Trophoblast cell (in vitro differentiated cells and primary cell): ENCODE data around the gene RNF7.

Source experiments
- DNase-seq, 2 donors: peaks; one replicate each; pipeline ENCODE4 v3.0.0-alpha.2; 2016
- H2AFZ ChIP-seq: 2 replicates; pipeline ENCODE4 v1.6.1; 2013; ENCODE audit warnings: low read length, moderate library complexity, mild to moderate bottlenecking; ENCODE audit not compliant: insufficient read depth, poor library complexity
- H2AK5ac ChIP-seq: 2 replicates; pipeline ENCODE4 v1.6.1; 2013; ENCODE audit warnings: mild to moderate bottlenecking, low read length
- H2BK120ac ChIP-seq: 2 replicates; pipeline ENCODE4 v1.6.1; 2013; ENCODE audit warnings: low read length, mild to moderate bottlenecking, moderate library complexity; ENCODE audit not compliant: insufficient read depth, poor library complexity
- H2BK12ac ChIP-seq: 2 replicates; pipeline ENCODE4 v1.6.1; 2013; ENCODE audit warnings: mild to moderate bottlenecking, low read length, moderate library complexity
- H2BK5ac ChIP-seq: 2 replicates; pipeline ENCODE4 v1.6.1; 2013; ENCODE audit warnings: low read length, low read depth, moderate library complexity, mild to moderate bottlenecking; ENCODE audit not compliant: poor library complexity
- H3K14ac ChIP-seq: 2 replicates; pipeline ENCODE4 v1.6.1; 2013; ENCODE audit warnings: mild to moderate bottlenecking, low read length
- H3K18ac ChIP-seq: 2 replicates; pipeline ENCODE4 v1.6.1; 2013; ENCODE audit warnings: mild to moderate bottlenecking, low read length
- H3K23ac ChIP-seq: 2 replicates; pipeline ENCODE4 v1.6.1; 2013; ENCODE audit warnings: low read length
- H3K27ac ChIP-seq: 2 replicates; pipeline ENCODE4 v1.5.1; 2013; ENCODE audit warnings: low read depth, mild to moderate bottlenecking, inconsistent platforms, low read length, moderate library complexity
- H3K27me3 ChIP-seq: 2 replicates; pipeline ENCODE4 v1.6.1; 2013; ENCODE audit warnings: inconsistent platforms, mild to moderate bottlenecking, low read length, moderate library complexity; ENCODE audit not compliant: insufficient read depth
- H3K36me3 ChIP-seq, 2 experiments: 1 replicate in 1 of 2; 2 replicates in 1 of 2; pipeline ENCODE4 v1.6.1; 2013; ENCODE audit warnings: low read length in 2 of 2, mild to moderate bottlenecking in 2 of 2, moderate library complexity in 1 of 2; ENCODE audit not compliant: insufficient read depth in 2 of 2, control insufficient read depth in 1 of 2
- H3K4ac ChIP-seq: 2 replicates; pipeline ENCODE4 v1.6.1; 2013; ENCODE audit warnings: low read depth, mild to moderate bottlenecking, low read length, moderate library complexity
- H3K4me1 ChIP-seq, 2 experiments: 1 replicate in 1 of 2; 2 replicates in 1 of 2; pipeline ENCODE4 v1.6.1; 2013; ENCODE audit warnings: low read length in 2 of 2, mild to moderate bottlenecking in 2 of 2, moderate library complexity in 1 of 2; ENCODE audit not compliant: insufficient read depth in 2 of 2, control insufficient read depth in 1 of 2
- H3K4me2 ChIP-seq: 2 replicates; pipeline ENCODE4 v1.6.1; 2013; ENCODE audit warnings: inconsistent platforms, mild to moderate bottlenecking, low read length, moderate library complexity
- H3K4me3 ChIP-seq: 2 replicates; pipeline ENCODE4 v1.5.1; 2013; ENCODE audit warnings: mild to moderate bottlenecking, low read depth, low read length, inconsistent platforms
- H3K79me1 ChIP-seq: one replicate; pipeline ENCODE4 v1.6.1; 2013; ENCODE audit warnings: low read length
- H3K79me2 ChIP-seq: 2 replicates; pipeline ENCODE4 v1.6.1; 2013; ENCODE audit warnings: low read length, mild to moderate bottlenecking; ENCODE audit not compliant: control insufficient read depth, insufficient read depth, poor library complexity
- H3K9ac ChIP-seq: 2 replicates; pipeline ENCODE4 v1.6.1; 2013; ENCODE audit warnings: mild to moderate bottlenecking, low read length
- H3K9me3 ChIP-seq: 2 replicates; pipeline ENCODE4 v1.6.1; 2013; ENCODE audit warnings: low read depth, mild to moderate bottlenecking, control low read depth, inconsistent platforms, low read length; ENCODE audit not compliant: insufficient read depth
- H4K12ac ChIP-seq: 2 replicates; pipeline ENCODE4 v1.6.1; 2013; ENCODE audit warnings: low read depth, mild to moderate bottlenecking, low read length, moderate library complexity
- H4K8ac ChIP-seq: 2 replicates; pipeline ENCODE4 v1.6.1; 2013; ENCODE audit warnings: low read depth, mild to moderate bottlenecking, low read length, moderate library complexity
- H4K91ac ChIP-seq: one replicate; pipeline ENCODE4 v1.6.1; 2013; ENCODE audit warnings: low read depth, mild to moderate bottlenecking, low read length, moderate library complexity
- WGBS: extraction: QIAGEN DNeasy Blood & Tissue Kit; methylation state at CpG from one replicate; pipeline ENCODE4 v1.1.7; 2013; ENCODE audit warnings: missing lambda C conversion rate; ENCODE audit not compliant: insufficient read length, insufficient coverage; ENCODE audit errors: extremely low coverage; 5-methylcytosine and 5-hydroxymethylcytosine counted together

The RNF7 gene

GRCh38 chr3:141793476-141794260 lies 55.6 kb downstream of the RNF7 start:
- Histone ChIP-seq H3K36me3 (no peaks in the 10 kb centered on the region), H3K4me3 (no peak overlapping the region), H3K23ac (no peak overlapping the region), H3K4ac (no peak overlapping the region), H2AK5ac (no peak overlapping the region), H4K8ac (no peak overlapping the region), H3K4me2 (no peak overlapping the region), H3K14ac (no peak overlapping the region), H2AFZ (no peak overlapping the region), H3K27me3 (no peaks in the 10 kb centered on the region), H3K79me1 (peaks cover 16% of the 10 kb centered on the region), H4K91ac (no peak overlapping the region), H3K27ac (no peak overlapping the region), H3K79me2 (peaks cover 2% of the 10 kb centered on the region), H2BK5ac (no peak overlapping the region), H3K18ac (no peak overlapping the region), H3K9me3 (no peaks in the 10 kb centered on the region), H2BK120ac (no peak overlapping the region), H3K9ac (no peak overlapping the region), H3K4me1 (peaks cover 16 to 27% of the 10 kb centered on the region in 2 experiments), H2BK12ac (no peak overlapping the region), H4K12ac (no peak overlapping the region)
- no CpG with 5 or more reads among the region's 8 CpGs for WGBS
- no peak for DNase-seq

GRCh38 chr3:141795276-141795675 lies 57.2 kb downstream of the RNF7 start:
- H3K36me3 ChIP-seq: no peaks in the 10 kb centered on the region
- peaks cover 16% of the 10 kb centered on the region for H3K79me1 ChIP-seq
- H2BK120ac ChIP-seq: no peak overlapping the region
- no peak overlapping the region for H2AFZ ChIP-seq
- H2BK5ac ChIP-seq: no peak overlapping the region
- WGBS: no CpG with 5 or more reads among the region's 4 CpGs
- H3K9me3 ChIP-seq: no peaks in the 10 kb centered on the region
- no peak overlapping the region for H3K4ac ChIP-seq
- no peaks in the 10 kb centered on the region for H3K27me3 ChIP-seq
- peaks cover 2% of the 10 kb centered on the region for H3K79me2 ChIP-seq
- H3K4me2 ChIP-seq: no peak overlapping the region
- DNase-seq: no peak
- H2AK5ac ChIP-seq: no peak overlapping the region
- H3K23ac ChIP-seq: no peak overlapping the region
- H4K12ac ChIP-seq: no peak overlapping the region
- H3K27ac ChIP-seq: no peak overlapping the region
- H2BK12ac ChIP-seq: no peak overlapping the region
- H3K9ac ChIP-seq: no peak overlapping the region
- H4K91ac ChIP-seq: no peak overlapping the region
- no peak overlapping the region for H3K4me3 ChIP-seq
- no peak overlapping the region for H3K14ac ChIP-seq
- no peak overlapping the region for H4K8ac ChIP-seq
- H3K4me1 ChIP-seq: peaks cover 16 to 27% of the 10 kb centered on the region in 2 experiments
- H3K18ac ChIP-seq: no peak overlapping the region

GRCh38 chr3:141795741-141796080 lies 57.6 kb downstream of the RNF7 start:
- DNase-seq: no peak
- H3K27ac ChIP-seq: no peak overlapping the region
- H3K18ac ChIP-seq: no peak overlapping the region
- no peaks in the 10 kb centered on the region for H3K36me3 ChIP-seq
- H3K79me1 ChIP-seq: peaks cover 16% of the 10 kb centered on the region
- H3K14ac ChIP-seq: no peak overlapping the region
- no peaks in the 10 kb centered on the region for H3K27me3 ChIP-seq
- H3K9me3 ChIP-seq: no peaks in the 10 kb centered on the region
- no peak overlapping the region for H2BK5ac ChIP-seq
- peaks cover 2% of the 10 kb centered on the region for H3K79me2 ChIP-seq
- H4K12ac ChIP-seq: no peak overlapping the region
- no peak overlapping the region for H2AK5ac ChIP-seq
- no peak overlapping the region for H4K8ac ChIP-seq
- H3K23ac ChIP-seq: no peak overlapping the region
- no peak overlapping the region for H2BK12ac ChIP-seq
- no peak overlapping the region for H3K4ac ChIP-seq
- peaks cover 16 to 27% of the 10 kb centered on the region in 2 experiments for H3K4me1 ChIP-seq
- H2AFZ ChIP-seq: no peak overlapping the region
- no peak overlapping the region for H3K9ac ChIP-seq
- H2BK120ac ChIP-seq: no peak overlapping the region
- H3K4me2 ChIP-seq: no peak overlapping the region
- WGBS: no CpG with 5 or more reads among the region's 5 CpGs
- no peak overlapping the region for H3K4me3 ChIP-seq
- no peak overlapping the region for H4K91ac ChIP-seq

- H4K12ac ChIP-seq: no peak overlapping the region
- H3K27me3 ChIP-seq: no peaks in the 10 kb centered on the region
- peak overlapping the region; percentile 63 for H3K14ac ChIP-seq
- H3K79me1 ChIP-seq: peaks cover 16% of the 10 kb centered on the region
- peaks cover 16 to 27% of the 10 kb centered on the region in 2 experiments for H3K4me1 ChIP-seq
- H3K4me2 ChIP-seq: no peak overlapping the region
- no peak overlapping the region for H3K23ac ChIP-seq
- H4K8ac ChIP-seq: peak overlapping the region; percentile 92
- peak overlapping the region; percentile 82 for H2AFZ ChIP-seq
- peak overlapping the region; percentile 42 for H2BK12ac ChIP-seq
- no peak overlapping the region for H2AK5ac ChIP-seq
- DNase-seq: peak in 1 of 2 donors; percentile 13
- no peak overlapping the region for H3K27ac ChIP-seq
- peak overlapping the region; percentile 45 for H3K18ac ChIP-seq
- no peak overlapping the region for H2BK5ac ChIP-seq
- peak overlapping the region; percentile 85 for H2BK120ac ChIP-seq
- no peaks in the 10 kb centered on the region for H3K36me3 ChIP-seq
- H3K9me3 ChIP-seq: no peaks in the 10 kb centered on the region
- no peak overlapping the region for H3K4me3 ChIP-seq
- WGBS: no CpG with 5 or more reads among the region's 11 CpGs
- peaks cover 2% of the 10 kb centered on the region for H3K79me2 ChIP-seq
- peak overlapping the region; percentile 69 for H4K91ac ChIP-seq
- H3K4ac ChIP-seq: peak overlapping the region; percentile 13
- H3K9ac ChIP-seq: no peak overlapping the region
Measured at GRCh38 chr3:141796081-141796888, 58.2 kb downstream of the RNF7 start.
